HFFc6 (cell line): ENCODE data around the gene JAK1. TPM values are rescaled to one million over a fixed set of nuclear protein-coding genes. Genes with fewer than 3 reads are reported as not detected.
"Not testable (repeated sequence)": the region's sequence is repeated elsewhere in the genome, so short reads cannot be mapped to it uniquely, and the experiment has no call there.

Experiments used
- DNase-seq: peaks from one replicate; pipeline ENCODE4 v3.0.0-alpha.2; 2018
- H3K27ac Mint-ChIP-seq: 2 replicates; pipeline ENCODE4 v1.8.0; 2020; ENCODE audit warnings: mild to moderate bottlenecking, mixed read lengths
- H3K27me3 Mint-ChIP-seq: 2 replicates; pipeline ENCODE4 v1.8.0; 2021; ENCODE audit warnings: mild to moderate bottlenecking, moderate library complexity, mixed read lengths; ENCODE audit not compliant: insufficient read depth
- H3K36me3 Mint-ChIP-seq: 2 replicates; pipeline ENCODE4 v1.8.0; 2021; ENCODE audit warnings: low read depth, mixed read lengths
- H3K4me1 Mint-ChIP-seq: 2 replicates; pipeline ENCODE4 v1.8.0; 2020; ENCODE audit warnings: low read depth, mixed read lengths
- H3K4me3 Mint-ChIP-seq: 2 replicates; pipeline ENCODE4 v1.8.0; 2020; ENCODE audit warnings: mild to moderate bottlenecking, moderate library complexity, mixed read lengths
- H3K9me3 Mint-ChIP-seq: 2 replicates; pipeline ENCODE4 v1.8.0; 2020; ENCODE audit warnings: mild to moderate bottlenecking, mixed read lengths
- CTCF ChIP-seq: fragments of 200-600 bp; sonication (generic); IDR thresholded peaks from 2 replicates; pipeline ENCODE4 v1.5.0; 2021; ENCODE audit warnings: antibody characterized with exemption, mild to moderate bottlenecking
- total RNA-seq, 6 experiments: library from RNA; stranded (reverse); fragmentation: NEBNext Ultra II Directional; extraction: Animal tissue kit (Norgen Biotek cat#: 25700); gene quantifications; 2 replicates in 1 of 6; 3 replicates in 5 of 6; pipeline ENCODE4 v1.2.3, GENCODE V29; 2021

The JAK1 gene
- total RNA-seq, 6 experiments from 2014 or later, result 90.0 to 104 (median 98.3) TPM

DNA sequence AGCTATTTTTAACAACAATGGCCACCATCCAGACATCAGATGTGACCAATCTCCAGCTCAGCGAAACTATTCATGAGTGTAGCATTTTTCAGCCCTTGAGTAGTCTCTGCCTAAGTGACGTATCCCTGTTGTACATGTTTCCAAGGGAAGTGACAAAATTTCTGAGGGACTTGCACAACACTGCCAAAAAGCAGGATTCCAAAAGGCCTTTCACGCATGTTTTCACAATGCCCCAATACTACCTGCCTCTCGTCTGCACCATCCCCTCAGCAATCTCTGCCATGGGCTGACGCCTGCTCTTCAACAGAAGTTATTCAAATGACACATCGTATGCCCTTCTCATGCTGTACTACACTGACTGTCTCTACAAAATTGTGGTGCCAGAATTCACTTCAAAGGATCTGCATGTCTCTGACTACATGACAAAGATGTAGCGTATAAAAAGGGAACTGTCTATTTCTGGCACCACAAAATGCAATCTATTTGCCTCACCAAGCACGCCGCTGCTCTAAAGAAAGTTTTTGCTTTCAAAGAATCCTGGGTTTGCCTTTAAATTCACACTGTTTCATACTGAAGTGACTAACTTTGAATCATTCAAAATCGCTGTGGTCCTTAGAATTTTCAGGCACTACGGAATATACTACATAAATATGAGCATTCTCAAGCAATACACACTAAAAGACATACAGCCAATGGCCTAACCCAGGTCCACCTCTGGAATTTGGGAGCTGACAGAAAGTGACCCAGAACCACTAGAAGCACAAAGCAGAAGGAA is 32.9 kb downstream of the JAK1 start:
- Mint-ChIP-seq H3K36me3 (peaks cover 18% of the 10 kb centered on the region), H3K4me3 (peak overlapping the region; percentile 81), H3K27ac (peak overlapping the region; percentile 98), H3K27me3 (no peaks in the 10 kb centered on the region; the same call in 1 of the 2 replicates), H3K9me3 (peaks cover 7% of the 10 kb centered on the region; the same call in 1 of the 2 replicates), H3K4me1 (peaks cover 46% of the 10 kb centered on the region)
- DNase-seq, result peak; percentile 96
- no peak for TF ChIP-seq CTCF

- peak overlapping the region; percentile 81 for H3K4me3 Mint-ChIP-seq
- no peaks in the 10 kb centered on the region; the same call in 1 of the 2 replicates for H3K27me3 Mint-ChIP-seq
- no peak for DNase-seq
- no peak for TF ChIP-seq CTCF
- peak overlapping the region; percentile 98 for H3K27ac Mint-ChIP-seq
- peaks cover 7% of the 10 kb centered on the region; the same call in 1 of the 2 replicates for H3K9me3 Mint-ChIP-seq
- H3K36me3 Mint-ChIP-seq, result peaks cover 18% of the 10 kb centered on the region
- H3K4me1 Mint-ChIP-seq, result peaks cover 51% of the 10 kb centered on the region
Measured at GRCh38 chr1:64932962-64933295, 33.4 kb downstream of the JAK1 start.

DNA sequence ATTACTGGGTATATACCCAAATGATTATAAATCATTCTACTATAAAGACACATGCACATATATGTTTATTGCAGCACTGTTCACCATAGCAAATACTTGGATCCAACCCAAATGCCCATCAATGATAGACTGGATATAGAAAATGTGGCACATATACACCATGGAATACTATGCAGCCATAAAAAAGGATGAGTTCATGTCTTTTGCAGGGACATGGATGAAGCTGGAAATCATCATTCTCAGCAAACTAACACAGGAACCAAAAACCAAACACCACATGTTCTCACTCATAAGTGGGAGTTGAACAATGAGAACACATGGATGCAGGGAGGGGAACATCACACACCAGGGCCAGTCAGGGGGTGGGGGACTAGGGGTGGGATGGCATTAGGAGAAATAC is 35.7 kb downstream of the JAK1 start:
- not testable (repeated sequence) for H3K27me3 Mint-ChIP-seq, H3K27ac Mint-ChIP-seq, DNase-seq, H3K4me3 Mint-ChIP-seq, H3K9me3 Mint-ChIP-seq
- Mint-ChIP-seq H3K4me1 (peaks cover 53% of the 10 kb centered on the region), H3K36me3 (peaks cover 23% of the 10 kb centered on the region)

DNA sequence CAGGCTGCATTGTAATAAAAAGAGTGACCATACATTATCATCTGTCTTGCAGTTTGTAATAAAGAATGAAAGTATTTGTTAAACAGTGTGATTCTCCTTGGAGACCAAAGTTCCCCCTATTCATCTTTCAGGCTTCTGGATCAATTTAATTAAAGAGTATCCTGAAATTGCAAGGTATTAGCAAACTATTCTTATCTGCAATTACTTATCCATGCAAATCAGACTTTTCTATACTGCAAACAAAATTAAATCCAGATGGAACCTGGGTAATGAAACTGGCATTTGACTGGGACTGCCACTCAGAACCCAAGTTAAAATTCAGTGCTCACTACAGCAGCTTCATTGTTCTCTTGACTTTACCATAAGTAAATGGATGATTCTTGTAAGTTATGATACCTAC is 37.1 kb downstream of the JAK1 start:
- H3K27ac Mint-ChIP-seq, result no peak overlapping the region
- peaks cover 7% of the 10 kb centered on the region; the same call in 1 of the 2 replicates for H3K9me3 Mint-ChIP-seq
- H3K36me3 Mint-ChIP-seq, result peaks cover 23% of the 10 kb centered on the region
- no peaks in the 10 kb centered on the region; the same call in 1 of the 2 replicates for H3K27me3 Mint-ChIP-seq
- H3K4me3 Mint-ChIP-seq, result no peak overlapping the region
- TF ChIP-seq CTCF, result no peak
- no peak for DNase-seq
- peaks cover 39% of the 10 kb centered on the region for H3K4me1 Mint-ChIP-seq

DNA sequence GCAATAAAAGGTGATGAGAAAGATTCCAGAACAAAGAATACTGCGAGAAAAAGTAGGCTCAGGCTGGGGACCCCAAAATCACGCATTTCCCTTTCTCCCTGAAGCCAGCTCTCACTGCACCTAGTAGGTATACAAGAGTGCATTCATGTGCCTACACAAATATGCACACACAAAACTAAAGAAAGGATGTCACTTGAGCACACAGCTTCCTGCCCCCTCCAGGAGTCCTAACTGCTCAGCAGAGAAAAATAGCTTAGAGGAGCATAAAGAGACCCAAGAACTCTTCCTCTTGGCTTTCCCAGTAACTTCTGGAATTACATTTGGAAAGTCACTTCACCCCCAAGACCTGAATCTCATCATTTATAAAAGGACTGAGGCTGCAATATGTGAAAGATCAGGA is 38.0 kb downstream of the JAK1 start:
- no peak overlapping the region for H3K4me3 Mint-ChIP-seq
- no peaks in the 10 kb centered on the region; the same call in 1 of the 2 replicates for H3K27me3 Mint-ChIP-seq
- no peak overlapping the region for H3K27ac Mint-ChIP-seq
- peaks cover 7% of the 10 kb centered on the region; the same call in 1 of the 2 replicates for H3K9me3 Mint-ChIP-seq
- no peak for DNase-seq
- TF ChIP-seq CTCF, result no peak
- H3K36me3 Mint-ChIP-seq, result peaks cover 23% of the 10 kb centered on the region
- H3K4me1 Mint-ChIP-seq, result peaks cover 36% of the 10 kb centered on the region

GRCh38 chr1:64925594-64925993 is 40.8 kb downstream of the JAK1 start:
- Mint-ChIP-seq H3K4me3 (no peak overlapping the region), H3K27ac (no peak overlapping the region), H3K36me3 (peaks cover 17% of the 10 kb centered on the region), H3K4me1 (peaks cover 46% of the 10 kb centered on the region), H3K9me3 (peaks cover 7% of the 10 kb centered on the region; the same call in 1 of the 2 replicates), H3K27me3 (no peaks in the 10 kb centered on the region)
- no peak for DNase-seq
- TF ChIP-seq CTCF, result no peak
